Epithelial cell of esophagus (primary cell): Measurements from ENCODE around the gene CDO1.

ENCODE experiments used
- DNase-seq: peaks from one replicate; pipeline ENCODE4 v3.0.0; 2010; ENCODE audit warnings: low read depth
- H3K4me3 ChIP-seq: 2 replicates; pipeline ENCODE4 v1.5.1; 2011; ENCODE audit warnings: mild to moderate bottlenecking, low read length, control low read depth
- CTCF ChIP-seq: IDR thresholded peaks from 2 replicates; pipeline ENCODE4 v1.5.1; 2011; ENCODE audit warnings: low read depth, mild to moderate bottlenecking, low read length, control low read depth, inconsistent platforms; ENCODE audit not compliant: insufficient read depth; ENCODE audit errors: missing control alignments

The CDO1 gene

GRCh38 chr5:115807654-115808052 is 8.8 kb downstream of the CDO1 start:
- no peak for TF ChIP-seq CTCF
- H3K4me3 ChIP-seq, result no peak overlapping the region
- DNase-seq, result no peak

- DNase-seq, result peak; percentile 42
- H3K4me3 ChIP-seq, result no peak overlapping the region
- no peak for TF ChIP-seq CTCF
Measured at GRCh38 chr5:115806986-115807653, 9.3 kb downstream of the CDO1 start.

GRCh38 chr5:115801984-115802383 is 14.5 kb downstream of the CDO1 start:
- peak; percentile 27 for DNase-seq
- no peak for TF ChIP-seq CTCF

GRCh38 chr5:115801152-115801551 is 15.3 kb downstream of the CDO1 start:
- no peak for DNase-seq
- no peak overlapping the region for H3K4me3 ChIP-seq
- no peak for TF ChIP-seq CTCF

More at GRCh38 chr5:115801984-115802383, 14.5 kb downstream of the CDO1 start:
- no peak overlapping the region for H3K4me3 ChIP-seq

GRCh38 chr5:115800108-115800507 is 16.4 kb downstream of the CDO1 start:
- H3K4me3 ChIP-seq, result no peak overlapping the region
- no peak for TF ChIP-seq CTCF
- no peak for DNase-seq

GRCh38 chr5:115798252-115798651 is 18.2 kb downstream of the CDO1 start:
- TF ChIP-seq CTCF, result no peak
- H3K4me3 ChIP-seq, result no peak overlapping the region
- no peak for DNase-seq

GRCh38 chr5:115796656-115797055 is 19.8 kb downstream of the CDO1 start:
- DNase-seq, result no peak
- no peak for TF ChIP-seq CTCF
- no peak overlapping the region for H3K4me3 ChIP-seq
